Measurements from ENCODE around the gene ATP6V0A1.

DNA sequence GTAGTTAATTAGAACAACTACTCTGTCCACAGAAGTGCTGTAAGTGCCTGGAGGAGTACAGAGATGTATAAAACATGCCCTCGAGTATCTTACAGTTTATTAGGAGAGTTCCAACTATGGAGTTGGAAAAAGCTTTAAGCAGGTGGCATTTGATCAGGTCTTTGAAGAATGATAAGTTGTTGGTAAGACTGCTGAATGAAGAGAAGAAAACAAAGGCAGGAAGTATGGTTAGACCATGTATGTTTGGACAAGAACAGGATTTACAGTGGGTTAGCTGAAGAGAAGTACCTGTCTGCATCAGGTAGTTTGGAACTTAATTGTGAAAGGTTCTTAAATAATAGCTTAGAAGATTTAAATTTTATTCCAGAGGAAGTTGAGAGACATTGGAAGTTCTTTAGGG lies 29.4 kb downstream of the ATP6V0A1 start:
- TF ChIP-seq, protein P1, sequence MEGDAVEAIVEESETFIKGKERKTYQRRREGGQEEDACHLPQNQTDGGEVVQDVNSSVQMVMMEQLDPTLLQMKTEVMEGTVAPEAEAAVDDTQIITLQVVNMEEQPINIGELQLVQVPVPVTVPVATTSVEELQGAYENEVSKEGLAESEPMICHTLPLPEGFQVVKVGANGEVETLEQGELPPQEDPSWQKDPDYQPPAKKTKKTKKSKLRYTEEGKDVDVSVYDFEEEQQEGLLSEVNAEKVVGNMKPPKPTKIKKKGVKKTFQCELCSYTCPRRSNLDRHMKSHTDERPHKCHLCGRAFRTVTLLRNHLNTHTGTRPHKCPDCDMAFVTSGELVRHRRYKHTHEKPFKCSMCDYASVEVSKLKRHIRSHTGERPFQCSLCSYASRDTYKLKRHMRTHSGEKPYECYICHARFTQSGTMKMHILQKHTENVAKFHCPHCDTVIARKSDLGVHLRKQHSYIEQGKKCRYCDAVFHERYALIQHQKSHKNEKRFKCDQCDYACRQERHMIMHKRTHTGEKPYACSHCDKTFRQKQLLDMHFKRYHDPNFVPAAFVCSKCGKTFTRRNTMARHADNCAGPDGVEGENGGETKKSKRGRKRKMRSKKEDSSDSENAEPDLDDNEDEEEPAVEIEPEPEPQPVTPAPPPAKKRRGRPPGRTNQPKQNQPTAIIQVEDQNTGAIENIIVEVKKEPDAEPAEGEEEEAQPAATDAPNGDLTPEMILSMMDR (IDR thresholded peaks at IDR 0.05): no peak
- no peak for TF ChIP-seq POLR2AphosphoS5 (IDR thresholded peaks at IDR 0.05)
